HG03097 (cell line): ENCODE measurements around the gene RXFP2.

Experiments
- ATAC-seq: cut with Tn5 transposase; IDR thresholded peaks from one replicate; pipeline ENCODE4 v1.9.1; 2021; ENCODE audit not compliant: unreplicated experiment, low FRiP score

Gene RXFP2

GRCh38 chr13:31739226-31739625 is at the start of gene RXFP2:
TSS of gene RXFP2 (plus strand) at chr13:31739526. CDS start at chr13:31739613, 87 bp downstream.
- no peak for ATAC-seq

- no peak for ATAC-seq
These were observed 42.0 kb upstream of the RXFP2 start for GRCh38 chr13:31697290-31697689.

- ATAC-seq = no peak
These were observed 39.7 kb upstream of the RXFP2 start for GRCh38 chr13:31699650-31700049.

GRCh38 chr13:31703780-31704179 is 35.5 kb upstream of the RXFP2 start:
- no peak for ATAC-seq

- ATAC-seq = no peak
These were observed 33.2 kb upstream of the RXFP2 start for GRCh38 chr13:31706105-31706504.

- ATAC-seq = no peak
These were observed 21.7 kb upstream of the RXFP2 start for GRCh38 chr13:31717583-31717982.

GRCh38 chr13:31719214-31719613 is 20.1 kb upstream of the RXFP2 start:
- ATAC-seq = no peak

GRCh38 chr13:31722673-31723072 is 16.7 kb upstream of the RXFP2 start:
- no peak for ATAC-seq

GRCh38 chr13:31725841-31726240 is 13.5 kb upstream of the RXFP2 start:
- ATAC-seq = no peak

GRCh38 chr13:31731921-31732320 is 7.4 kb upstream of the RXFP2 start:
- ATAC-seq = no peak

- ATAC-seq = no peak
These were observed 6.3 kb upstream of the RXFP2 start for GRCh38 chr13:31733066-31733465.

- no peak for ATAC-seq
These were observed 5.7 kb upstream of the RXFP2 start for GRCh38 chr13:31733647-31734046.

GRCh38 chr13:31742097-31742734 is 2.9 kb downstream of the RXFP2 start:
- ATAC-seq = no peak

GRCh38 chr13:31747291-31747690 is 8.0 kb downstream of the RXFP2 start:
- ATAC-seq = no peak

- no peak for ATAC-seq
These were observed 8.6 kb downstream of the RXFP2 start for GRCh38 chr13:31747966-31748365.

GRCh38 chr13:31749929-31750328 is 10.6 kb downstream of the RXFP2 start:
- no peak for ATAC-seq

- ATAC-seq = no peak
These were observed 15.9 kb downstream of the RXFP2 start for GRCh38 chr13:31755211-31755610.

GRCh38 chr13:31755803-31756212 is 16.5 kb downstream of the RXFP2 start:
- ATAC-seq = no peak

- ATAC-seq = no peak
These were observed 17.0 kb downstream of the RXFP2 start for GRCh38 chr13:31756346-31756745.

- no peak for ATAC-seq
These were observed 22.6 kb downstream of the RXFP2 start for GRCh38 chr13:31761951-31762350.

- ATAC-seq = no peak
These were observed 25.2 kb downstream of the RXFP2 start for GRCh38 chr13:31764556-31764955.

- ATAC-seq = no peak
These were observed 25.9 kb downstream of the RXFP2 start for GRCh38 chr13:31765138-31765785.
